ENCODE results near the gene PCF11. TPM values are rescaled to one million over a fixed set of nuclear protein-coding genes. Genes with fewer than 3 reads are reported as not detected.

The PCF11 gene
- total RNA-seq, 1 experiment from 2014 or later: 46.1 TPM

- TF ChIP-seq, protein P1, sequence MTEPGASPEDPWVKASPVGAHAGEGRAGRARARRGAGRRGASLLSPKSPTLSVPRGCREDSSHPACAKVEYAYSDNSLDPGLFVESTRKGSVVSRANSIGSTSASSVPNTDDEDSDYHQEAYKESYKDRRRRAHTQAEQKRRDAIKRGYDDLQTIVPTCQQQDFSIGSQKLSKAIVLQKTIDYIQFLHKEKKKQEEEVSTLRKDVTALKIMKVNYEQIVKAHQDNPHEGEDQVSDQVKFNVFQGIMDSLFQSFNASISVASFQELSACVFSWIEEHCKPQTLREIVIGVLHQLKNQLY (CRISPR knock-in tag; IDR thresholded peaks at IDR 0.05): no peak
- no peak for TF ChIP-seq FOXK1 (CRISPR knock-in tag; IDR thresholded peaks at IDR 0.05)
- no peak for TF ChIP-seq GTF2I (CRISPR knock-in tag; conservative IDR thresholded peaks at IDR 0.05)
- no peak for TF ChIP-seq ARID4B (CRISPR knock-in tag; IDR thresholded peaks at IDR 0.05; ENCODE audit: borderline replicate concordance)
- no peak for TF ChIP-seq ATF3 (CRISPR knock-in tag; conservative IDR thresholded peaks at IDR 0.05)
- no peak for TF ChIP-seq ZNF532 (CRISPR knock-in tag; IDR thresholded peaks at IDR 0.05; ENCODE audit: borderline replicate concordance)
- TF ChIP-seq ZSCAN18 (CRISPR knock-in tag; IDR thresholded peaks at IDR 0.05): no peak
- TF ChIP-seq CREM (CRISPR knock-in tag; IDR thresholded peaks at IDR 0.05): no peak
- TF ChIP-seq ZNF416 (CRISPR knock-in tag; IDR thresholded peaks at IDR 0.05): no peak
- TF ChIP-seq ZNF425 (CRISPR knock-in tag; conservative IDR thresholded peaks at IDR 0.05): no peak
Observed at GRCh38 chr11:83181815-83182214, 24.9 kb downstream of the PCF11 start (continued).

DNA sequence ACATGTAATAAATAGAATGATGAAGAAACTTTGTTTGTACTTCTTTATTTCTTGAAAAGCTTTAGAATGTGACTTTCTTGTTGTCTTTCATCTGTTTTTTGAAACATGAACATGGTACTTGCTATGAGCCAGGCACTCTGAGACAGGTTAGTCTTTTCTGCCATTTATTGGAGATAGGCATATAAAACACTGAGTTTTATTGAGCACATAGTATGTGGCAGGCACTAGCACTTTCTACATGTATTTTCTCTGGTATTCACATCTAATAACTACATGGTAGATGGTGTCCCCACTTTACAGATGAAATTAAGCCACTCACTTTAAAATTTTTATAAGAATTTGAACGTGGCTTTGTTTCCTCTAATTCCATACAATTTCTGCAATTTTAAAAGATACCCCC is 28.8 kb downstream of the PCF11 start:
- Mint-ChIP-seq H3K9me3 (no peaks in the 10 kb centered on the region), H3K27me3 (ENCODE audit: low read depth) (no peaks in the 10 kb centered on the region), H3K27ac (no peak overlapping the region), H3K4me1 (no peaks in the 10 kb centered on the region), H3K36me3 (peaks cover 39% of the 10 kb centered on the region), H3K4me3 (no peak overlapping the region)
- POLR2A ChIA-PET: no interaction called here
- CTCF ChIA-PET: no interaction called here
- ATAC-seq (no peak), DNase-seq (ENCODE audit: low spot score) (no peak)
- TF ChIP-seq, protein P2, sequence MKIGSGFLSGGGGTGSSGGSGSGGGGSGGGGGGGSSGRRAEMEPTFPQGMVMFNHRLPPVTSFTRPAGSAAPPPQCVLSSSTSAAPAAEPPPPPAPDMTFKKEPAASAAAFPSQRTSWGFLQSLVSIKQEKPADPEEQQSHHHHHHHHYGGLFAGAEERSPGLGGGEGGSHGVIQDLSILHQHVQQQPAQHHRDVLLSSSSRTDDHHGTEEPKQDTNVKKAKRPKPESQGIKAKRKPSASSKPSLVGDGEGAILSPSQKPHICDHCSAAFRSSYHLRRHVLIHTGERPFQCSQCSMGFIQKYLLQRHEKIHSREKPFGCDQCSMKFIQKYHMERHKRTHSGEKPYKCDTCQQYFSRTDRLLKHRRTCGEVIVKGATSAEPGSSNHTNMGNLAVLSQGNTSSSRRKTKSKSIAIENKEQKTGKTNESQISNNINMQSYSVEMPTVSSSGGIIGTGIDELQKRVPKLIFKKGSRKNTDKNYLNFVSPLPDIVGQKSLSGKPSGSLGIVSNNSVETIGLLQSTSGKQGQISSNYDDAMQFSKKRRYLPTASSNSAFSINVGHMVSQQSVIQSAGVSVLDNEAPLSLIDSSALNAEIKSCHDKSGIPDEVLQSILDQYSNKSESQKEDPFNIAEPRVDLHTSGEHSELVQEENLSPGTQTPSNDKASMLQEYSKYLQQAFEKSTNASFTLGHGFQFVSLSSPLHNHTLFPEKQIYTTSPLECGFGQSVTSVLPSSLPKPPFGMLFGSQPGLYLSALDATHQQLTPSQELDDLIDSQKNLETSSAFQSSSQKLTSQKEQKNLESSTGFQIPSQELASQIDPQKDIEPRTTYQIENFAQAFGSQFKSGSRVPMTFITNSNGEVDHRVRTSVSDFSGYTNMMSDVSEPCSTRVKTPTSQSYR (CRISPR knock-in tag; IDR thresholded peaks at IDR 0.05): no peak
- no peak for TF ChIP-seq ZNF416 (CRISPR knock-in tag; IDR thresholded peaks at IDR 0.05)
- no peak for TF ChIP-seq E2F4 (CRISPR knock-in tag; IDR thresholded peaks at IDR 0.05; ENCODE audit: borderline replicate concordance, low read depth)
- no peak for TF ChIP-seq ZNF423 (CRISPR knock-in tag; IDR thresholded peaks at IDR 0.05)
- TF ChIP-seq RORB (CRISPR knock-in tag; IDR thresholded peaks at IDR 0.05): no peak
- no peak for TF ChIP-seq RELA (CRISPR knock-in tag; IDR thresholded peaks at IDR 0.05; ENCODE audit: borderline replicate concordance)
- TF ChIP-seq ZNF396 (CRISPR knock-in tag; IDR thresholded peaks at IDR 0.05; ENCODE audit: borderline replicate concordance): no peak
- no peak for TF ChIP-seq NFYB (CRISPR knock-in tag; conservative IDR thresholded peaks at IDR 0.05; ENCODE audit: low read depth)
- TF ChIP-seq IRF2 (CRISPR knock-in tag; IDR thresholded peaks at IDR 0.05; ENCODE audit: borderline replicate concordance, low read depth): no peak
- TF ChIP-seq ZNF317 (CRISPR knock-in tag; IDR thresholded peaks at IDR 0.05; ENCODE audit: borderline replicate concordance, low read depth): no peak
